Amniotic epithelial cell (primary cell): Measurements from ENCODE around the gene NFYC.
A peak's percentile ranks its signal among the peaks of the same experiment; 100 is the strongest.

ENCODE experiments used
- DNase-seq: peaks from one replicate; pipeline ENCODE4 v3.0.0-alpha.2; 2010; ENCODE audit warnings: low read depth

NFYC gene

GRCh38 chr1:40706626-40707025 lies 15.1 kb downstream of the NFYC start:
- DNase-seq = no peak

DNA sequence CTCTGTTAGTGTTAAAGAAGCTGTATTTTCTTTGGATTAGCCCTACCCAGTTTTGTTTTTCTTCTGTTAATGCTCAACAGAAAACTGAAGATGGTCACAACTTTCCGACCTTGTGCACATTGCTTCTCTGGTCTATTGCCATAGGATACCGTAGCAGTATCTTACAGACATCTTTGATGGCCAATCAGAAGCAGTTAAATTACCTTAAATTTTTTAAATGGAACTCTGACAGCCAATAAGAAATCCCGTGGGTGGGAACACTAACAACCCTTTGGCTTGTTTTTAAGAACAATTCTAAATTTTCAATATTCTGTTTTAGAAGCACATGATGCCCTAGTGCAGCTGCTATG lies 17.2 kb downstream of the NFYC start:
- peak; percentile 91 for DNase-seq

- DNase-seq = peak; percentile 98
Observed at GRCh38 chr1:40709100-40709801, 17.7 kb downstream of the NFYC start.

- DNase-seq = no peak
Observed at GRCh38 chr1:40709802-40710278, 18.3 kb downstream of the NFYC start.

DNA sequence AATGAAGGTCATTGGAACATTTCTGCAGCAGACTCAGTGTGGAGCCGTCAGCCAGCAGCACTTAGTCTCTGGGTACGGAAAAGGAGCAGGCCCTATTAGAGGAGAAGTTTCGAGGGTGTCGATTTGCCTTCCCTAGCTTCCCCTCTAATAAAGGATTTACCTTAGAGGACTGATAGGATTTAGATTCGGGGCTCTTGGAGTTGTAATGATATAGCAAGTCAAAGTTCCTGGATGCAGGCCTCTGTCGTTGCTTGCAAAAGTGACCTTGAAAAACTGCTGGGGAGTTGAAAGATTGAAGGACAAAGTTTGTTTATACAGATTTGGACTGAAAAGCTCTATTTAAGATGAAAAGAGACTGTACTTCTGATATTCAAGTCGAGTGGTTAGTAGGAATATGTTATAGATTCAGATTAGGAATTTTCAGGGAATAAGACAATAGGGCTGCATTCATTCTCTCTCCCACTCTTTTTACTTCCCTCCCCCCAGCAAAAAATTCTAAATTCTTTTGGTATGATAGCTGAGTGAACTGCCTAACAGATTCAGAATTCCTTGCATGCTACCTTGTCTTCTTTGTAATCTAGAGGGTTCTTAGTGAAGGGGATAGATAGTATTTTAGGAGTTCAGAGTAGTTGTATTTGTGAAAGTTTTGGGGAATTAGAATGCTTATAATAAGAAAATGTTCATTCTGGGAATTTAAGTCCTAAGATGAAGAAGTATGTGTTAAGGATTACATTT lies 19.2 kb downstream of the NFYC start:
- DNase-seq = no peak

DNA sequence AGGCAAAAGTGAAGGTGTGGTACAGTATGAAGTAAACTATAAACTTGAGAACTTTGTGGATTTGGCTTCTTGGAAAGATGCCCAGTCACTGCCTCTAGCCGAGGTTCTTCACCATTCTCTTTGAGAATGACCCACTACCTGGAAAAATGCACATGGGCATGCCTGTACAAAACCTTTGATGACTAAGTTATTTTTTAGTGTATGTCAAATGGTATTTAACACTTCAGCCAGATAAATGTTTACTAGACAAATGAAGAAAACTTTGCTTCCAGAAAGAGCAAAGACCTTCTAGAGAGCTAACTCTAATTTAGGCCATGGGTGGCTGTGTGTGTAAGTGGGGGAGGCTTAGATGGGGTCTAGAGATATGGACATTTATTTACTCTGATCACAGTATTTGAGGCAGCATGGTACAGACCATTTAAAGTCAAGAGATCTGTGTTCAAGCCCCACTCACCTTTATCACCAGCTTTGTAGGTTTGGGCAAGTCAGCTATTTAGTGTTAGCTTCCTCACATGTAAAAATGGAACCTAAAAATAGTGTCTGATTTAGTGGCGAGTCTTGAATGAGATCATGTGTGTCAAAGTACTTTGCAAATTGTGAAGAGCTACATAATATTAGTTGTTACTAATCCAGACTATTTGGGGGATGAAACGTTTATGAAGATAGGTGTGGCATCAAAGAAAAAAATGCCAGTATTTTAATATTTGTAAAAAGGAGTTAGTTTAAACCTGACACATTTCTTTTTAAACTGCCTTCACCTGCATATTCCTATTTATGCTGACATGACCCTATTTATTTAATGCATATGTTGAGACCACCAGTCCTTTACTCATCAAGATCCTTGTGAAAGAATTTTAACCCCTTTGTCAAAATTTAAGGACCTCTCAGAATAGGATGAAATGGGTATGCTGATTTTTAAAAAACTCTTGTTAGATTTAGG lies 20.2 kb downstream of the NFYC start:
- peak; percentile 61 for DNase-seq

DNA sequence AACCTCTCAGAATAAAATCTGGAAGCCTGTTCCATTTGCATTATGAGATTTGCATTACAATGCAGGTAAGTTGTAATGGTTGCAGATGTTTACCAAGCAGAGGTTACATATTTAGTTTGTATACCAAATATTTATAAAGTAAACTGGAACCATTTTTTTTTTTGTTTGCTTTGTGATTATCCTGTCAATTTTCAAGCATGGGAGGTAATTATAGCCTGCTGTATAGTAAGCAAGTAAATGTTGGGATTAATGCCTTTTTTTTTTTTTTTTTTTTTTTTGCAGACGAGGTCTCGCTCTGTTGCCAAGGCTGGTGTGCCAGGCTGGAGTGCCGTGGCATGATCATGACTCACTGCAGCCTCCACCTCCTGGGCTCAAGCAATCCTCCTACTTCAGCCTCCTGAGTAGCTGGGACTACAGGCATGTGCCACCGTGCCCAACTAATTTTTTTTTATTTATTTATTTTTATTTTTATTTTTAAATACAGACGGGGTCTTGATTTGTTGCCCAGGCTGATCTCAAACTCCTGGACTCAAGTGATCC lies 21.0 kb downstream of the NFYC start:
- no peak for DNase-seq

DNA sequence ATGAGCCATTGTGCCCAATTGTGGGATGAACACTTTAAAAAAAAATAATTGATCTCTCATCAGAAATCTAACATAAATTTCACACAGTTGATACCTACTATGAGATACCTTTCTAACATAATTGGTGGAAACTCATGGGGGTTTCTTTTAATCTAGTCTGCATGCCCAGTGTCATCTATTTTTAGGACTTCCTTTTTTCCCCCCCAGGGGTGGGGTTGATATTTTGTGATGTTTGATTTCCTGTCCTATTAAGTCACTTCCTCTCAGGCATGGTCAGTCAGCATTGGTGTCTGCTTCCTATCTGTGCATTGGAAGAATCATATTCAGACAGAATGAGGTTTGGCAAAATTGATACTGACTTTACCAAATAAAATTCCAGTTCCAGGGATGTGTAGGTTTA lies 21.5 kb downstream of the NFYC start:
- no peak for DNase-seq

DNA sequence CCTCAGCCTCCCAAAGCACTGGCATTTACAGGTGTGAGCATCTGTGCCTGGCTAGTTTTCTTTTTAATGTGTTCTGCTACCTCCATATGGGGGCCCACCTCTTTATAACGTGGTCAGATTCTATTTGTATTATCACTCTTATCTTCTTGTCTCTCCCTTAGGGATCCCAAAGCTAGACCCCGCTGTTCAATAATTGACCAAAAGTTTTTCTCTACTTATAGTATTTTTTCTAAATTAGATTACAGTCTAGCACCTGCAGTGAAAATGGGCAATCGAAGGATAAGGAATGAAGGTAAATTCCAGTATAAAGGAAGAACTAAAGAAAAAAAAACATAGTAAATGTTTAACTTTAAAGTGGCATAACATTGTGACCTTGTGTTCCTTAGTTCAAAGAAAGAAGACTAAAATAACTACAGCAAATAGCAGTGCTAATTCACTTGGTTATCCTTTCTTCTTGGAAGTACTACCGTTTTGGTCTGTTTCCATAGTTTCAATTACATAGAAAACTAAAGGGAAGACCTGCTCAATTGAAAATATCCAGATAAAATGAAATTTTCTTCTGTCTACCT lies 24.1 kb downstream of the NFYC start:
- no peak for DNase-seq

DNA sequence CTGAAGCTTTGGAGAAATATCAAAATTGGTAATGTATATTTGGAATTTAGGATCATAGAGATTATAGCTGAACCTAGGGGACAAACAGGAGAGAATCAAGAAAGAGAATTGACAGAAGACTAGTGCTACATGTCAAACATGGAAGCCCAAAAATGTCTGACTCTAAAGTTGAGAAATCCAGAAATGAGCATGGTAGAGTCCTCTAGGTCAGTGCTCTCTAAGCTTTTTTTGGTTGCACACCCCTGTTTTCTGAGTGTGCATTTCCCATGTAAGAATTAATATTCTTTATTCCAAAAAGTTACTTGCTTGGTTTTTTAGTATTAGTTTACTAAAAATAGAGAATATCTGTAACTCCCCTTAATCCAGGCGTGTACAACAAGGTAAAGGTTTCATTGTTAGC lies 25.6 kb downstream of the NFYC start:
- no peak for DNase-seq

- DNase-seq = peak; percentile 47
Observed at GRCh38 chr1:40717955-40718354, 26.5 kb downstream of the NFYC start.

GRCh38 chr1:40720493-40720892 lies 29.0 kb downstream of the NFYC start:
- DNase-seq = no peak

GRCh38 chr1:40722622-40723021 lies 31.1 kb downstream of the NFYC start:
- no peak for DNase-seq

GRCh38 chr1:40723196-40723955 lies 31.9 kb downstream of the NFYC start:
- DNase-seq = no peak

DNA sequence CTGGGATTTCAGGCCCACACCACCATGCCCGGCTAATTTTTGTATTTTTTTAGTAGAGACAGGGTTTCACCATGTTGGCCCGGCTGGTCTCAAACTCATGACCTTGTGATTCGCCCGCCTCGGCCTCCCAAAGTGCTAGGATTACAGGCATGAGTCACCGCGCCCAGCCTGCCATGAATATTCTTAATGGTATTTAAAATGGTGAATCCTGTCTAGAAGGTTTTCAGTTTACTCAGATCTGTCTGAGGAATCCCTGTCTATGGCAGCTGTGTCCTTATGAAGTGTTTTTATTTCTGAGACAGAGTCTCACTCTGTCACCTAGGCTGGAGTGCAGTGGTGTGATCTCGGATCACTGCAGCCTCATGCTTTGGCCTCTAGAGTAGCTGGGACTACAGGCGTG lies 36.2 kb downstream of the NFYC start:
- peak; percentile 65 for DNase-seq

DNA sequence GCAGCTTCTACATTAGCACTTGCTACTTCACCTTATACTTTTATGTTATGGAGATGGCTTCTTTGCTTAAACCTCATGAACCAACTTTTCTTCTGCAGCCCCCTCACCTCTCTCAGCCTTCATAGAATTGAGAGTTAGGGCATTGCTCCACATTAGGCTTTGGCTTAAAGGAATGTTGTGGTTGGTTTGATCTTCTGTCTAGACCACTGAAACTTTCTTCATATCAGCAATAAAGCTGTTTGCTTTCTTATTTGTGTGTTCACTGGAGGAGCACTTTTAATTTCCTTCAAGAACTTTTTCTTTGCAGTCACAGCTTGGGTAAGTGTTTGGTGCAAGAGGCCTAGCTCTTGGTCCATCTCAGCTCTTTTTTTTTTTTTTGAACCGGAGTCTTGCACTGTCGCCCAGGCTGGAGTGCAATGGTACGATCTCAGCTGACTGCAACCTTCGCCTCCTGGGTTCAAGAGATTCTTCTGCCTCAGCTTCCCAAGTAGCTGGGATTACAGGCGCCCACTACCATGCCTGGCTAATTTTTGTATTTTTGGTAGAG lies 37.9 kb downstream of the NFYC start:
- peak; percentile 50 for DNase-seq

DNA sequence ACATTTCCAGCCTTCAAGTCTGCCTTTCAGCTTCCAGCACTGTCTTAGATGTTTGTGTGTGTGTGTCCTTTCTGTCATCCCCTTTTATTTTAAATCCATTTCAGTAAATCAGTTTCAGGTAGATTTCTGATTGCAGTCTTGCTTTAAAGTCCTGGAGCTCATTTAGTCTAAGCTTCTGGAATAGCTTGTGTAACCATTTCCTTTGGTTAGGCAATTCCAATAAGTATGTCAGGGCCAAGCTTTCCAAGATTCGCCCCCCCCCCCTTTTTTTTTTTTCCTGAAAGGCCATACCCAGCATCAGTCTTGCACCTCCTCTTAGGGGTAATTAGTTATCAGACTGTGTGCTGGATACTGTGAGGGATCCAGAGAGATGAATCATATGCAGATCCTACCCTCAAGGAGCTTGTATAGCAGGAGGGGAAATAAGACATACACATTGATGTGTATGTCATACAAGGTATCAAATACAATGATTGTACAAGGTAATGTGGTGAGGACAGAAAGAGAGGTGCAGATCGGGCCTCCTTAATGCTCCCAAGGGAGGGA lies 41.3 kb downstream of the NFYC start:
- DNase-seq = peak; percentile 51

- DNase-seq = no peak
Observed at GRCh38 chr1:40734882-40735628, 43.6 kb downstream of the NFYC start.

DNA sequence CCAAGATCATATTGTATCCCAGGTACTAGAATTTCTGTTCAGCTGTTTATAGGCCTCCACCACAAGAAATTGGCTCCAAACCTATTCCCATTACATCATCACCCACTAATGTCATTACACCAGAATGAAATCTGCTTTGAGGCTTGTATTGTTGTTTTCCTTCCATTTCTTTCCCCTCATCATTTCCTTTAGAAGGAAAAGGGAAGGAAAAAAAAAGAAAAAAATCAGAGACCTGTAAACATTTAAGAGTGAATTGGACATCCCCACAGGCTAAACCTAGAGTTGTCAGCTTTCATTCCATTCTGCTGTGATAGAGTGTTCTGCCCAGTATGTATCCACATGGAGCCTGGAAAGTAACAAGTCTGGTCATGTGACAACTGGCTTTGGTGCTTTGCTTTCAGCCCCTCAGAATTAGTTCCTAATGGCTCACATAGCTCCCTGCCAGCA lies 44.6 kb downstream of the NFYC start:
- DNase-seq = peak; percentile 88

DNA sequence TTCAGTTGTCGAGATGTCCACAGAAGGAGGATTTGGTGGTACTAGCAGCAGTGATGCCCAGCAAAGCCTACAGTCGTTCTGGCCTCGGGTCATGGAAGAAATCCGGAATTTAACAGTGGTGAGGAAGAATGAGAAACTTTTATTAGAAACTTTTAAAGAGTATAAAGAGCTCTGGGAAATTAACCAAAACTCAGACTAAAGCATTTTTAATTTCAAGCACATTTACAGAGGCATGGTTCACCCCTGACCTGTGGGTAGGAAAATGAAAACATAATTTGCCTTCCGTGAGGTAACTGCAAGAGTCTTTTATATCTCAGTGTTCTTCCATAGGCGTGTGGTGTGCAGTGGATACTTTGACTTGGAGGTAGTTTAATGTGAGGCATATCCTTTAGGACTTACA lies 47.3 kb downstream of the NFYC start:
- DNase-seq = no peak
